GM18502 (cell line): ENCODE measurements around the gene HSP90B1.

Source experiments
- ATAC-seq: cut with Tn5 transposase; IDR thresholded peaks from one replicate; pipeline ENCODE4 v1.9.1; 2021; ENCODE audit warnings: mild to moderate bottlenecking; ENCODE audit not compliant: unreplicated experiment, poor library complexity

HSP90B1 gene

GRCh38 chr12:103966736-103967135 is 36.5 kb downstream of the HSP90B1 start:
- no peak for ATAC-seq

- ATAC-seq: no peak
These were observed 39.2 kb downstream of the HSP90B1 start for GRCh38 chr12:103969391-103969790.

- no peak for ATAC-seq
These were observed 43.7 kb downstream of the HSP90B1 start for GRCh38 chr12:103973909-103974308.

GRCh38 chr12:103975368-103975767 is 45.2 kb downstream of the HSP90B1 start:
- ATAC-seq: no peak

- no peak for ATAC-seq
These were observed 48.3 kb downstream of the HSP90B1 start for GRCh38 chr12:103978384-103978982.

GRCh38 chr12:103986829-103987228 is 56.6 kb downstream of the HSP90B1 start:
- ATAC-seq: no peak

GRCh38 chr12:103994235-103994634 is 64.0 kb downstream of the HSP90B1 start:
- ATAC-seq: no peak

GRCh38 chr12:103996595-103996994 is 66.4 kb downstream of the HSP90B1 start:
- no peak for ATAC-seq

- no peak for ATAC-seq
These were observed 67.2 kb downstream of the HSP90B1 start for GRCh38 chr12:103997286-103997900.
